ENCODE measurements around the gene SMIM11. TPM values are rescaled to one million over a fixed set of nuclear protein-coding genes. Genes with fewer than 3 reads are reported as not detected.
A peak's percentile ranks its signal among the peaks of the same experiment; 100 is the strongest.
"Not testable (repeated sequence)": the region's sequence is repeated elsewhere in the genome, so short reads cannot be mapped to it uniquely, and the experiment has no call there.

Gene SMIM11
- total RNA-seq, 2 donors from 2014 or later = 4.4 to 20.0 TPM

- Mint-ChIP-seq H3K9me3 (no peaks in the 10 kb centered on the region), H3K4me3 (no peak overlapping the region), H3K4me1 (peaks cover 7% of the 10 kb centered on the region), H3K36me3 (ENCODE audit: low read depth) (no peaks in the 10 kb centered on the region), H3K27me3 (peaks cover 15% of the 10 kb centered on the region), H3K27ac (no peak overlapping the region)
- ATAC-seq (replicated peaks) = no peak
Observed at GRCh38 chr21:34365809-34366208, 9.5 kb upstream of the SMIM11 start.

- no peaks in the 10 kb centered on the region for H3K4me1 Mint-ChIP-seq
- peak; percentile 71 for ATAC-seq (replicated peaks)
- no peaks in the 10 kb centered on the region for H3K36me3 Mint-ChIP-seq (ENCODE audit: low read depth)
- H3K4me3 Mint-ChIP-seq = no peak overlapping the region
- no peaks in the 10 kb centered on the region for H3K9me3 Mint-ChIP-seq
- H3K27ac Mint-ChIP-seq = no peak overlapping the region
- peaks cover 14% of the 10 kb centered on the region for H3K27me3 Mint-ChIP-seq
Observed at GRCh38 chr21:34367320-34367935, 7.9 kb upstream of the SMIM11 start.

- Mint-ChIP-seq H3K36me3 (ENCODE audit: low read depth) (no peaks in the 10 kb centered on the region), H3K27ac (no peak overlapping the region), H3K27me3 (peaks cover 14% of the 10 kb centered on the region), H3K4me3 (no peak overlapping the region), H3K4me1 (no peaks in the 10 kb centered on the region), H3K9me3 (no peaks in the 10 kb centered on the region)
- peak; percentile 57 for ATAC-seq (replicated peaks)
Observed at GRCh38 chr21:34369741-34370140, 5.6 kb upstream of the SMIM11 start.

- Mint-ChIP-seq H3K4me3 (no peak overlapping the region), H3K36me3 (ENCODE audit: low read depth) (no peaks in the 10 kb centered on the region), H3K4me1 (no peaks in the 10 kb centered on the region), H3K27ac (no peak overlapping the region), H3K27me3 (peaks cover 14% of the 10 kb centered on the region), H3K9me3 (no peaks in the 10 kb centered on the region)
- no peak for ATAC-seq (replicated peaks)
Observed at GRCh38 chr21:34372321-34372720, 3.0 kb upstream of the SMIM11 start.

- H3K9me3 Mint-ChIP-seq; H3K4me1 Mint-ChIP-seq; H3K36me3 Mint-ChIP-seq (ENCODE audit: low read depth); ATAC-seq (replicated peaks); H3K27ac Mint-ChIP-seq; H3K27me3 Mint-ChIP-seq; H3K4me3 Mint-ChIP-seq: not testable (repeated sequence)
Observed at GRCh38 chr21:34374462-34374861, 845 bp upstream of the SMIM11 start.

- not testable (repeated sequence) for H3K27ac Mint-ChIP-seq; H3K4me1 Mint-ChIP-seq; H3K27me3 Mint-ChIP-seq; H3K9me3 Mint-ChIP-seq; H3K36me3 Mint-ChIP-seq (ENCODE audit: low read depth); H3K4me3 Mint-ChIP-seq
- ATAC-seq (replicated peaks) = peak; percentile 80
Observed at GRCh38 chr21:34375619-34375972, 289 bp downstream of the SMIM11 start.

GRCh38 chr21:34383138-34383537 is 7.8 kb downstream of the SMIM11 start:
- H3K27me3 Mint-ChIP-seq; H3K4me3 Mint-ChIP-seq; ATAC-seq (replicated peaks); H3K9me3 Mint-ChIP-seq; H3K36me3 Mint-ChIP-seq (ENCODE audit: low read depth); H3K27ac Mint-ChIP-seq; H3K4me1 Mint-ChIP-seq: not testable (repeated sequence)

- not testable (repeated sequence) for H3K4me3 Mint-ChIP-seq; H3K27me3 Mint-ChIP-seq; H3K9me3 Mint-ChIP-seq; H3K4me1 Mint-ChIP-seq; H3K36me3 Mint-ChIP-seq (ENCODE audit: low read depth); H3K27ac Mint-ChIP-seq
- peak; percentile 96 for ATAC-seq (replicated peaks)
Observed at GRCh38 chr21:34383724-34384415, 8.6 kb downstream of the SMIM11 start.

GRCh38 chr21:34400522-34400921 is 25.2 kb downstream of the SMIM11 start:
- not testable (repeated sequence) for H3K36me3 Mint-ChIP-seq (ENCODE audit: low read depth); H3K4me1 Mint-ChIP-seq; H3K27me3 Mint-ChIP-seq; H3K4me3 Mint-ChIP-seq; H3K27ac Mint-ChIP-seq; H3K9me3 Mint-ChIP-seq
- ATAC-seq (replicated peaks) = peak; percentile 54

- not testable (repeated sequence) for H3K4me1 Mint-ChIP-seq; H3K4me3 Mint-ChIP-seq; H3K27me3 Mint-ChIP-seq; H3K36me3 Mint-ChIP-seq (ENCODE audit: low read depth); ATAC-seq (replicated peaks); H3K9me3 Mint-ChIP-seq; H3K27ac Mint-ChIP-seq
Observed at GRCh38 chr21:34404742-34405141, 29.4 kb downstream of the SMIM11 start.

GRCh38 chr21:34405686-34406085 is 30.4 kb downstream of the SMIM11 start:
- H3K27ac Mint-ChIP-seq; H3K27me3 Mint-ChIP-seq; H3K36me3 Mint-ChIP-seq (ENCODE audit: low read depth); H3K4me1 Mint-ChIP-seq; H3K9me3 Mint-ChIP-seq; H3K4me3 Mint-ChIP-seq; ATAC-seq (replicated peaks): not testable (repeated sequence)

- not testable (repeated sequence) for H3K4me1 Mint-ChIP-seq; H3K27me3 Mint-ChIP-seq; H3K4me3 Mint-ChIP-seq; H3K9me3 Mint-ChIP-seq; H3K27ac Mint-ChIP-seq; H3K36me3 Mint-ChIP-seq (ENCODE audit: low read depth)
- ATAC-seq (replicated peaks) = peak; percentile 62
Observed at GRCh38 chr21:34406102-34406501, 30.8 kb downstream of the SMIM11 start.

- H3K27ac Mint-ChIP-seq; H3K36me3 Mint-ChIP-seq (ENCODE audit: low read depth); H3K4me3 Mint-ChIP-seq; H3K27me3 Mint-ChIP-seq; ATAC-seq (replicated peaks); H3K9me3 Mint-ChIP-seq; H3K4me1 Mint-ChIP-seq: not testable (repeated sequence)
Observed at GRCh38 chr21:34406676-34407075, 31.4 kb downstream of the SMIM11 start.

GRCh38 chr21:34407294-34407693 is 32.0 kb downstream of the SMIM11 start:
- not testable (repeated sequence) for H3K27me3 Mint-ChIP-seq; H3K27ac Mint-ChIP-seq; H3K36me3 Mint-ChIP-seq (ENCODE audit: low read depth); H3K9me3 Mint-ChIP-seq; H3K4me3 Mint-ChIP-seq; H3K4me1 Mint-ChIP-seq; ATAC-seq (replicated peaks)

- H3K4me1 Mint-ChIP-seq; H3K27me3 Mint-ChIP-seq; H3K4me3 Mint-ChIP-seq; H3K9me3 Mint-ChIP-seq; H3K27ac Mint-ChIP-seq; H3K36me3 Mint-ChIP-seq (ENCODE audit: low read depth): not testable (repeated sequence)
- ATAC-seq (replicated peaks) = peak; percentile 95
Observed at GRCh38 chr21:34417448-34418077, 42.3 kb downstream of the SMIM11 start.

Data from activated T-helper 17 cell treated with anti-CD3 and anti-CD28 coated beads, Interleukin-2, amount 50 U/mL, for 72 hours (primary cell).